Kidney epithelial cell (primary cell): ENCODE measurements around the gene SLC43A3. TPM values are rescaled to one million over a fixed set of nuclear protein-coding genes. Genes with fewer than 3 reads are reported as not detected.

ENCODE experiments used
- DNase-seq: peaks from one replicate; pipeline ENCODE4 v3.0.0-alpha.2; 2010; ENCODE audit warnings: low read depth
- H3K27me3 ChIP-seq: 2 replicates; pipeline ENCODE4 v1.6.0; 2011; ENCODE audit warnings: low read length; ENCODE audit not compliant: control insufficient read depth, insufficient read depth
- H3K36me3 ChIP-seq: 2 replicates; pipeline ENCODE4 v1.5.1; 2011; ENCODE audit warnings: low read length; ENCODE audit not compliant: control insufficient read depth, insufficient read depth
- H3K4me3 ChIP-seq: 2 replicates; pipeline ENCODE4 v1.5.1; 2011; ENCODE audit warnings: low read depth, mild to moderate bottlenecking, control low read depth, low read length
- CTCF ChIP-seq: IDR thresholded peaks from 2 replicates; pipeline ENCODE4 v1.5.1; 2011; ENCODE audit warnings: mild to moderate bottlenecking, moderate library complexity, low read length, control low read depth, inconsistent platforms; ENCODE audit not compliant: insufficient read depth, poor library complexity, severe bottlenecking
- total RNA-seq: library from RNA; depleted of rRNA; stranded (reverse); fragments of >200 nt; gene quantifications from 2 replicates; pipeline ENCODE4 v1.2.3, GENCODE V29; 2015

Gene SLC43A3
- total RNA-seq, 1 donor from 2014 or later = 108 TPM

GRCh38 chr11:57359896-57360690 is 66.8 kb downstream of the SLC43A3 start:
- Histone ChIP-seq H3K36me3 (no peaks in the 10 kb centered on the region), H3K4me3 (no peak overlapping the region), H3K27me3 (no peaks in the 10 kb centered on the region)
- TF ChIP-seq CTCF = no peak
- no peak for DNase-seq

DNA sequence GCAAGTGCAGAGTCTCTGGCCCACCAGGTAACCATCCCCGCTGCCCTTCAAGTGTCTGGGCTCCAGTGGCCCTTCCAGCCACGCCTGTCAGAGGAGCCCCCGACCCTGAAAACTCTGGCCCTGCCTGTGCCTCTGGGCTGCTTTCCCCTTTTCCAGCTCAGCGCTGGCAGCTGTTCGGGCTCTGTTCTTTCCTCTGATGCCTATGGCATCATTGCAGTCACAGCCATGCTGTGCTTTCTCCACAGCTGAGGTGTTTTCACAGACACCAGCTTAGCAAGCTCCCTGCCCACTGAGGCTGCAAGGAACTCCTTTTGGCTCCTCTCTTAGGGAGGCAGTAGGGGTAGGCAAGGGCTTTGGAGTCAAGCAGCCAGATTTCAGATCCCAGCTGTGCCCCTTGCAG is 67.5 kb downstream of the SLC43A3 start:
- no peaks in the 10 kb centered on the region for H3K27me3 ChIP-seq
- DNase-seq = no peak
- H3K4me3 ChIP-seq = no peak overlapping the region
- no peaks in the 10 kb centered on the region for H3K36me3 ChIP-seq
- TF ChIP-seq CTCF = no peak

GRCh38 chr11:57358991-57359390 is 67.9 kb downstream of the SLC43A3 start:
- no peak for DNase-seq
- H3K27me3 ChIP-seq = no peaks in the 10 kb centered on the region
- H3K4me3 ChIP-seq = no peak overlapping the region
- H3K36me3 ChIP-seq = no peaks in the 10 kb centered on the region
- TF ChIP-seq CTCF = no peak

- Histone ChIP-seq H3K4me3 (no peak overlapping the region), H3K36me3 (no peaks in the 10 kb centered on the region), H3K27me3 (no peaks in the 10 kb centered on the region)
- TF ChIP-seq CTCF = no peak
- no peak for DNase-seq
Measured at GRCh38 chr11:57358543-57358961, 68.4 kb downstream of the SLC43A3 start.

DNA sequence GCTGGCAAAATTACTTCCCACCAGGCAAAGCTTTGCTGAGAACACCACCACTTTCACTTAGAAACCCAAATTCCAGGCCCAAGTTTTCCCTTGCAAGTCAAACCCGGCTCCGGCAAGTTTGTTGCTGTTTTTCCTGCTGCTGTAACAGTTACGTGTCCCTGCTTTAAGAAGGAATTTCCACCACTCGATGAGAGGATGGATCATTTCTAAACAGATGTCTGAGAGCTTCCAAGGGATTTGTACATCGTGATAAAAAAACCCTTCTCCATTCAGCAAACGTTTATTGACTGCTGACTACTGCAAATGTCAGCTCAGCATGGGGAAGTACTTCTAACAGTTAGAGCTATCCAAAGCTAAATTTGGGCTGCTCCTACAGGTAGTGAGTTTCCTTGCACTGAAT is 69.1 kb downstream of the SLC43A3 start:
- no peak for TF ChIP-seq CTCF
- Histone ChIP-seq H3K27me3 (peaks cover under 1% of the 10 kb centered on the region), H3K4me3 (no peak overlapping the region), H3K36me3 (no peaks in the 10 kb centered on the region)
- DNase-seq = no peak

DNA sequence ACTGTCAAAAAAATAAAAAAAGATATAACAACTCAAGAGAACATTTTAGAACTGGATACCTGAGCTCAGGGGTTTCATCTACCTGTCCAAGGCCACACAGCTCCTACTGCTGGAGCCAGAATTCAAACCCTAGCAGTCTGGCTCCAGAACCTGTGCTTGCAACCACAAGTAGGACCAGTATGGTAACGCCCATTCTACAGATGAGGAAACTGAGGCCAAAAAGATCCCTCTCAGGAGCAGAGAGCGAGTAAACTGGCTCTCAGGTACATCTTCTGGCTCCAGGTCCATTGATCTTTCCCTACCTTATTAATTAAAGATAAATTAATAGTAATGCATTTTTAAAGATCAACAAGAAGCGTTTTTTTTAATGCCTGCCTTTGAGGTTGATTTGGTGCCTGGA is 69.6 kb downstream of the SLC43A3 start:
- TF ChIP-seq CTCF = no peak
- DNase-seq = no peak
- H3K36me3 ChIP-seq = no peaks in the 10 kb centered on the region
- no peak overlapping the region for H3K4me3 ChIP-seq
- H3K27me3 ChIP-seq = peaks cover 2% of the 10 kb centered on the region
